ENCODE measurements around the gene SH3BP2.

Gene SH3BP2

GRCh38 chr4:2804973-2805501 is 12.2 kb downstream of the SH3BP2 start:
- Mint-ChIP-seq H3K9me3 (no peaks in the 10 kb centered on the region), H3K27me3 (no peaks in the 10 kb centered on the region), H3K27ac (no peak overlapping the region), H3K4me1 (peaks cover 16% of the 10 kb centered on the region), H3K4me3 (no peak overlapping the region), H3K36me3 (no peaks in the 10 kb centered on the region)

GRCh38 chr4:2805712-2806389 is 13.0 kb downstream of the SH3BP2 start:
- no peaks in the 10 kb centered on the region for H3K27me3 Mint-ChIP-seq
- H3K9me3 Mint-ChIP-seq, result no peaks in the 10 kb centered on the region
- H3K27ac Mint-ChIP-seq, result no peak overlapping the region
- H3K4me1 Mint-ChIP-seq, result peaks cover 17% of the 10 kb centered on the region
- H3K4me3 Mint-ChIP-seq, result no peak overlapping the region
- no peaks in the 10 kb centered on the region for H3K36me3 Mint-ChIP-seq

- Mint-ChIP-seq H3K4me1 (peaks cover 15% of the 10 kb centered on the region), H3K36me3 (no peaks in the 10 kb centered on the region), H3K27ac (no peak overlapping the region), H3K4me3 (no peak overlapping the region), H3K9me3 (no peaks in the 10 kb centered on the region), H3K27me3 (no peaks in the 10 kb centered on the region)
Observed at GRCh38 chr4:2806390-2807355, 13.8 kb downstream of the SH3BP2 start.

- Mint-ChIP-seq H3K27me3 (no peaks in the 10 kb centered on the region), H3K4me1 (peaks cover 18% of the 10 kb centered on the region), H3K9me3 (no peaks in the 10 kb centered on the region), H3K4me3 (no peak overlapping the region), H3K27ac (peak overlapping the region; percentile 30), H3K36me3 (no peaks in the 10 kb centered on the region)
Observed at GRCh38 chr4:2807571-2807970, 14.7 kb downstream of the SH3BP2 start.

GRCh38 chr4:2808001-2808400 is 15.1 kb downstream of the SH3BP2 start:
- no peaks in the 10 kb centered on the region for H3K27me3 Mint-ChIP-seq
- no peak overlapping the region for H3K4me3 Mint-ChIP-seq
- peaks cover 22% of the 10 kb centered on the region for H3K4me1 Mint-ChIP-seq
- no peaks in the 10 kb centered on the region for H3K9me3 Mint-ChIP-seq
- H3K36me3 Mint-ChIP-seq, result no peaks in the 10 kb centered on the region
- no peak overlapping the region for H3K27ac Mint-ChIP-seq

- no peaks in the 10 kb centered on the region for H3K27me3 Mint-ChIP-seq
- peaks cover 36% of the 10 kb centered on the region for H3K4me1 Mint-ChIP-seq
- no peak overlapping the region for H3K4me3 Mint-ChIP-seq
- H3K9me3 Mint-ChIP-seq, result no peaks in the 10 kb centered on the region
- H3K27ac Mint-ChIP-seq, result no peak overlapping the region
- no peaks in the 10 kb centered on the region for H3K36me3 Mint-ChIP-seq
Observed at GRCh38 chr4:2809610-2810180, 16.8 kb downstream of the SH3BP2 start.

- Mint-ChIP-seq H3K36me3 (no peaks in the 10 kb centered on the region), H3K27me3 (no peaks in the 10 kb centered on the region), H3K27ac (no peak overlapping the region), H3K9me3 (no peaks in the 10 kb centered on the region), H3K4me3 (no peak overlapping the region), H3K4me1 (peaks cover 43% of the 10 kb centered on the region)
Observed at GRCh38 chr4:2810388-2810787, 17.5 kb downstream of the SH3BP2 start.

GRCh38 chr4:2811830-2812611 is 19.1 kb downstream of the SH3BP2 start:
- H3K4me3 Mint-ChIP-seq, result peak overlapping the region; percentile 95
- H3K9me3 Mint-ChIP-seq, result no peaks in the 10 kb centered on the region
- peaks cover 6% of the 10 kb centered on the region for H3K36me3 Mint-ChIP-seq
- peaks cover 55% of the 10 kb centered on the region for H3K4me1 Mint-ChIP-seq
- peak overlapping the region; percentile 99 for H3K27ac Mint-ChIP-seq
- no peaks in the 10 kb centered on the region for H3K27me3 Mint-ChIP-seq

GRCh38 chr4:2812612-2813354 is 19.9 kb downstream of the SH3BP2 start:
- Mint-ChIP-seq H3K27ac (peak overlapping the region; percentile 99), H3K4me3 (peak overlapping the region; percentile 95), H3K27me3 (no peaks in the 10 kb centered on the region), H3K9me3 (no peaks in the 10 kb centered on the region), H3K4me1 (peaks cover 58% of the 10 kb centered on the region), H3K36me3 (peaks cover 6% of the 10 kb centered on the region)

- Mint-ChIP-seq H3K9me3 (no peaks in the 10 kb centered on the region), H3K27ac (peak overlapping the region; percentile 38), H3K27me3 (no peaks in the 10 kb centered on the region), H3K36me3 (peaks cover 6% of the 10 kb centered on the region), H3K4me3 (peak overlapping the region; percentile 95), H3K4me1 (peaks cover 58% of the 10 kb centered on the region)
Observed at GRCh38 chr4:2813446-2814405, 20.8 kb downstream of the SH3BP2 start.

GRCh38 chr4:2814627-2815270 is 21.9 kb downstream of the SH3BP2 start:
- H3K4me1 Mint-ChIP-seq, result peaks cover 63% of the 10 kb centered on the region
- H3K36me3 Mint-ChIP-seq, result peaks cover 6% of the 10 kb centered on the region
- H3K27me3 Mint-ChIP-seq, result no peaks in the 10 kb centered on the region
- H3K27ac Mint-ChIP-seq, result no peak overlapping the region
- no peaks in the 10 kb centered on the region for H3K9me3 Mint-ChIP-seq
- H3K4me3 Mint-ChIP-seq, result peak overlapping the region; percentile 95

GRCh38 chr4:2816401-2816954 is 23.6 kb downstream of the SH3BP2 start:
- Mint-ChIP-seq H3K36me3 (peaks cover 6% of the 10 kb centered on the region), H3K27ac (peak overlapping the region; percentile 30), H3K4me1 (peaks cover 65% of the 10 kb centered on the region)

GRCh38 chr4:2817137-2817536 is 24.3 kb downstream of the SH3BP2 start:
- H3K27ac Mint-ChIP-seq, result peak overlapping the region; percentile 35
- H3K9me3 Mint-ChIP-seq, result no peaks in the 10 kb centered on the region
- no peaks in the 10 kb centered on the region for H3K27me3 Mint-ChIP-seq
- peak overlapping the region; percentile 87 for H3K4me3 Mint-ChIP-seq
- H3K36me3 Mint-ChIP-seq, result peaks cover 6% of the 10 kb centered on the region
- peaks cover 59% of the 10 kb centered on the region for H3K4me1 Mint-ChIP-seq

More at GRCh38 chr4:2816401-2816954, 23.6 kb downstream of the SH3BP2 start:
- no peaks in the 10 kb centered on the region for H3K27me3 Mint-ChIP-seq
- H3K9me3 Mint-ChIP-seq, result no peaks in the 10 kb centered on the region
- H3K4me3 Mint-ChIP-seq, result peak overlapping the region; percentile 87

Measured in activated naive CD4-positive, alpha-beta T cell treated with anti-CD3 and anti-CD28 coated beads, Interleukin-2, amount 50 U/mL, for 24 hours (primary cell).